ENCODE results near the gene B9D1. TPM values are rescaled to one million over a fixed set of nuclear protein-coding genes. Genes with fewer than 3 reads are reported as not detected.
A peak's percentile ranks its signal among the peaks of the same experiment; 100 is the strongest.

The B9D1 gene
- total RNA-seq, 2 donors from 2014 or later: 37.7 to 42.8 TPM

DNA sequence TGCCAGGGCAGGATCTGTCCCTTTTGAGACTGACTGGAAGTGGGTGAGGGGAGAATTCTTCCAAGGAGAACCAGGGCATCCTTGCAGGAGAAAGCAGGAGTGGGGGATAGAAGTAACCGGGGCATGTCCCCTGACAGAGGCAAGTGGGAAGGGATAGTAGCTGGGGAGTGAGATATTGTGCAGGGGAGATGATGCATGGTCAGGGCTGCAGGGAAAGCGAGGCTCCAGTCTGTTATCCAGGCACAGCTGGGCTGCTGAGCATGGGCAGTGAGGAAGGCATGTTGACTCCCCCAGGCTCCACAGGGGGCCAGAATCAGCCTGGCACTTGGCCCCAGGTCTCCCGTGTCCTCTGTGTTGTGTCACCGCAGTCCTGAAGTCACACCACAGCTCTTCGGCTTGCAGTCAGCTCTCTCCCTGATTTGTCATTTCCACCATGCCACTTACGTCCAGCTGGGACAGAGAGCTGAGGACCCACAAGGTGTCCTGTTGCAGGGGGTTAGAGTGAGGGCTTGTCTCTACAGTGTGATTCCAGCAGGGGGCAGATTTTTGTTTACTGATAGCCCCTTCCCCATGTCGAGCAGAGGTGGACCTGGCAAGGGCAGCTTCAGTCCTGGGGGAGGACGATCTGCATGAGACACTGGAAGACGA is 40.9 kb downstream of the B9D1 start:
- H3K27ac ChIP-seq (ENCODE audit: low read depth, low read length): no peak overlapping the region
- H3K36me3 ChIP-seq (ENCODE audit: control insufficient read depth, insufficient read depth, low read length): peaks cover 41% of the 10 kb centered on the region
- Mint-ChIP-seq H3K4me3 (no peak overlapping the region), H3K36me3 (ENCODE audit: low read depth) (peaks cover 45% of the 10 kb centered on the region), H3K27ac (peak overlapping the region; percentile 6), H3K9me3 (peaks cover 15% of the 10 kb centered on the region), H3K27me3 (ENCODE audit: insufficient read depth) (no peaks in the 10 kb centered on the region), H3K4me1 (peaks cover 21% of the 10 kb centered on the region)
- H3K27me3 ChIP-seq (ENCODE audit: control insufficient read depth, insufficient read depth, low read length, poor library complexity, severe bottlenecking): no peaks in the 10 kb centered on the region
- no peak overlapping the region for H3K4me3 ChIP-seq (ENCODE audit: low read length)
- TF ChIP-seq CTCF (conservative IDR thresholded peaks at IDR 0.05): peak; percentile 74
- 80 to 89% methylated on average over 4 to 9 of the region's 9 CpGs for WGBS, 2 experiments (ENCODE audit: insufficient coverage in 1 of 2, insufficient read length in 1 of 2)
- peak; percentile 85 for DNase-seq
- H3K4me1 ChIP-seq (ENCODE audit: control insufficient read depth, insufficient read depth, low read length): no peaks in the 10 kb centered on the region
- H3K9ac ChIP-seq (ENCODE audit: extremely low read depth, low read length, poor library complexity, severe bottlenecking): no peak overlapping the region
- peaks cover 15% of the 10 kb centered on the region for H3K9me3 ChIP-seq (ENCODE audit: control insufficient read depth, low read length)

- Histone ChIP-seq H3K27me3 (ENCODE audit: control insufficient read depth, insufficient read depth, low read length, poor library complexity, severe bottlenecking) (no peaks in the 10 kb centered on the region), H3K27ac (ENCODE audit: low read depth, low read length) (no peak overlapping the region), H3K9me3 (ENCODE audit: control insufficient read depth, low read length) (peaks cover 11% of the 10 kb centered on the region), H3K36me3 (ENCODE audit: control insufficient read depth, insufficient read depth, low read length) (peaks cover 39% of the 10 kb centered on the region), H3K4me1 (ENCODE audit: control insufficient read depth, insufficient read depth, low read length) (no peaks in the 10 kb centered on the region), H3K9ac (ENCODE audit: extremely low read depth, low read length, poor library complexity, severe bottlenecking) (no peak overlapping the region), H3K4me3 (ENCODE audit: low read length) (no peak overlapping the region)
- WGBS, 2 experiments (ENCODE audit: insufficient coverage in 1 of 2, insufficient read length in 1 of 2): 95 to 96% methylated on average over 5 of the region's 5 CpGs
- peaks cover 26% of the 10 kb centered on the region for H3K4me1 Mint-ChIP-seq
- TF ChIP-seq CTCF (conservative IDR thresholded peaks at IDR 0.05): no peak
- peaks cover 40% of the 10 kb centered on the region for H3K36me3 Mint-ChIP-seq (ENCODE audit: low read depth)
- no peak overlapping the region for H3K4me3 Mint-ChIP-seq
- DNase-seq: peak; percentile 41
- no peaks in the 10 kb centered on the region for H3K27me3 Mint-ChIP-seq (ENCODE audit: insufficient read depth)
- H3K27ac Mint-ChIP-seq: peak overlapping the region; percentile 6
- peaks cover 10% of the 10 kb centered on the region for H3K9me3 Mint-ChIP-seq
Measured at GRCh38 chr17:19320876-19321275, 41.6 kb downstream of the B9D1 start.

DNA sequence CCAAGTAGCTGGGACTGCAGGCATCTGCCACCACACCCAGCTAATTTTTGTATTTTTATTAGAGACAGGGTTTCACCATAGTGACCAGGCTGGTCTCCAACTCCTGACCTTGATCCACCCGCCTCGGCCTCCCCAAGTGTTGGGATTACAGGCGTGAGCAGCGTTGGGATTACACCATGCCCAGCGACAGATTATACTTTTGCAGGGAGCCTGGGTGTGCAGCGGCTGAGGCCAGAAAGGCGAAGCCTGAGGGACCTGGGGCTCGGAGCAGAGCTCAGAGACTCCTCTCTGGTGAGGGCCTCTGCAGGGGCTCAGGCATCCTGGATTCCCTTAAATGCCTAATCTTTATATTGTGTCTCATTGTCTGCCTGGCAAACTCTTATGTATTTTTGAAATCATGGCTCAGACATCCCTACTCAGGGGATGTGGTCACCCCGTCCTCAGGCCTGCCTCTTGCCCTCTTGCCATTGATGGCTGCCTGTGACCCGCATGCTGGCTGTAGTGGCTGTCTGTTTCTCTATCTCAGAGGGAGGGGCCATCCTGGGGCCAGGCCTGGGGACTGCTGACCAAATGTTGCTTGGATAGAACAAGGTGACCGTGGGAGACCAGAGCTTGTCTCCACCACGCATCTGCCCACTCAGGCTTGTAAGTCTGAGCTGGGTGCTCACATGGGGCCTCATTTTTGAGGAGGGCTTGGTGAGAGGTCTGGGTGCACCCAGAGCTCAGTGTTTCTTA is 42.6 kb downstream of the B9D1 start:
- H3K4me1 Mint-ChIP-seq: peaks cover 26% of the 10 kb centered on the region
- no peak for TF ChIP-seq CTCF (conservative IDR thresholded peaks at IDR 0.05)
- Histone ChIP-seq H3K9ac (ENCODE audit: extremely low read depth, low read length, poor library complexity, severe bottlenecking) (no peak overlapping the region), H3K9me3 (ENCODE audit: control insufficient read depth, low read length) (peaks cover 3% of the 10 kb centered on the region), H3K36me3 (ENCODE audit: control insufficient read depth, insufficient read depth, low read length) (peaks cover 36% of the 10 kb centered on the region), H3K27ac (ENCODE audit: low read depth, low read length) (no peak overlapping the region), H3K27me3 (ENCODE audit: control insufficient read depth, insufficient read depth, low read length, poor library complexity, severe bottlenecking) (no peaks in the 10 kb centered on the region), H3K4me3 (ENCODE audit: low read length) (no peak overlapping the region), H3K4me1 (ENCODE audit: control insufficient read depth, insufficient read depth, low read length) (no peaks in the 10 kb centered on the region)
- peaks cover 35% of the 10 kb centered on the region for H3K36me3 Mint-ChIP-seq (ENCODE audit: low read depth)
- DNase-seq: peak; percentile 41
- WGBS, 2 experiments (ENCODE audit: insufficient coverage in 1 of 2, insufficient read length in 1 of 2): 90 to 95% methylated on average over 9 to 12 of the region's 12 CpGs
- H3K27ac Mint-ChIP-seq: no peak overlapping the region
- H3K27me3 Mint-ChIP-seq (ENCODE audit: insufficient read depth): no peaks in the 10 kb centered on the region
- H3K4me3 Mint-ChIP-seq: no peak overlapping the region
- H3K9me3 Mint-ChIP-seq: peaks cover 3% of the 10 kb centered on the region
